ENCODE measurements around the gene SLC3A2.
"Not testable (repeated sequence)": the region's sequence is repeated elsewhere in the genome, so short reads cannot be mapped to it uniquely, and the experiment has no call there.

Gene SLC3A2

DNA sequence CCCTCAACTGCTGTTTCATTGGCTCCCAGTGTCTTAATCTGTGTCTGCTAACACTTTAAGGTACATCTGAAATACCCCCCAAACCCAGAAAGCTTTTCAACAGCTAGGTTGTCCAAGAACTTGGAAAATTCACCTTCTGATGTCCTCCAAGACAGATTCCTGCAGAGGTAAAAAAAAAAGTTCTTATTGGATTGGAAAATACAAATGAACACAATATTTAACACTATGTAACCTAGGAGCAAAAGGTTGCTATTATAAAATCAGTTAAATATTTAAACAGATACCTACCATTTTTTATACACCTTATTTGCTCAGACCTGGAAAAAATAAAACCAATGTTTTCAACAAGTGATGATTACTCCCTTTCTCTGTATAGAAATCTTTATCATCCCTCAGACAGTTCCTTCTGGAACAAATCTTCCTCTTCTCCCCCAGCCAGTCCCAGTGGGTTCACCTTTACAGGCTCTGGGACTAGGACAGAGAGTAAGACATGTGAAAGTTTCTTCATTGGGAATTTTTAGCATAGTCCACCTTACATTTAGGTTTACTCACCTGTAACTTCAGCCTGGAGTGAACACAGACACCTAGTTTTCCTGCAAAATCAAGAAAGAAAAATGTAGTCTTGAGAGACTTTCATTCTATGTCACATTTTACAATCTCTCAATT, 28.0 kb upstream of the SLC3A2 start:
- DNase-seq: no peak

- no peak for DNase-seq
Measured at GRCh38 chr11:62853279-62853965, 27.3 kb upstream of the SLC3A2 start.

DNA sequence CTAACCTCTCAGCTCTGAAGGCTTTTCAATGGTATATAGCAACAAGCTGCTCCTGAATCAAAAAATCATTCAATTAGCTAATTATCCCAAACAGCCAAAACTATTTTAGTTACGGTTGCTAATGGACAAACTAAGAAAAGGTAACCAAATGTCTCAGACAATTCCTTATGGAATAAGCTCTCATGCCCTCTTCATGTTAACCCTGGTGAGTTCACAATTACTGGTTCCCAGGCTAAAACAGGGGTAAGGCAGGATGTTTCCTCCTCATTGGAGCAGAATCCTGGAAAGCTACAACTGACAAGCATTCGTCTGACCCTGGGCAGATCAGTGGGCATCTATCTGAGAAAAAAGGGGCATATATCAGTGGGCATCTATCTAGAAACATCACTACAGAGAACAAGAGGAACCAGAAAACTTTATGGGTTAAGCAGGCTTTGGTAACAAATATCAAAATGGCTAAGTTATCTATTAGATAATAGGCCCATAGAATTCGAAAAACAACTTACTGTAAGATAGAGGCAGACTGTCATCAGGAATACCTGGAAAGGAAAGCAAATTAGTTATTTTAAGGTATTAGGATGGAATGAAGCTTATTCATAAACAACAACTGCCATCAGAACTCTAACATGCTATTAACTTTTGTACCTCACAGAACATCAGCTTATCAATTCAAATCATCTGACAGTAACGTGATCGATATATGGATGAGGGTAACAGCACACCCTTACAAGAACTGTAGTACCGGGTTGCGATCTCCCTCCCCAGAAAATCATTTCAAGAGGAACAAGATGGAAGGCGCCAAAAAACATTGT, 26.5 kb upstream of the SLC3A2 start:
- no peak for DNase-seq

- DNase-seq: no peak
Measured at GRCh38 chr11:62854825-62855570, 25.7 kb upstream of the SLC3A2 start.

GRCh38 chr11:62855571-62856332, 24.9 kb upstream of the SLC3A2 start:
- peak; percentile 100 for DNase-seq

DNA sequence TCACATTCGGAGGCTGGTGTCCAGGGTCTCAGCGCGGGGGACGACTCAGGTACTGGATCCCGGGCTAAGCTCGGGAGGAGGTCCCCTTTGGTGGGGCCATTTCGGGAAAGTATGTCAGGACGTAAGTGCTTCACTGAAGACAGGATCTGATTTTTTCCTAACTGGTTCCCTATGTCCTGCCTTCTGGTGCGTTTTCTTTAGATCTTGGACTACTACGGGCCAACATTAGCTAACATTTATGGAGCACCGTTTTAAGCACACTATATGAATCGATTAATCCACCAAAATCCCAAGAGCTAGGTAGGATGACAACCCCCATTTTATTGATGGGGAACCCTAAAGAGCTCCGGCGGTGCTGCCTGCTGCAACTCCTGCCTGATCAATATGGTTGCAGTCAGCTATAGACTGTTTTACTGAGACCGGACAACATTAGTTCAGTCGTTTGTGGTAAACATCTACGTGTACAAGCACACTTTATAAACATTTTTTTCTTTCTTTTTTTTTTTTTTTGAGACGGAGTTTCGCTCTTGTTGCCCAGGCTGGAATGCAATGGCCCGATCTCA, 24.3 kb upstream of the SLC3A2 start:
- DNase-seq: no peak

DNA sequence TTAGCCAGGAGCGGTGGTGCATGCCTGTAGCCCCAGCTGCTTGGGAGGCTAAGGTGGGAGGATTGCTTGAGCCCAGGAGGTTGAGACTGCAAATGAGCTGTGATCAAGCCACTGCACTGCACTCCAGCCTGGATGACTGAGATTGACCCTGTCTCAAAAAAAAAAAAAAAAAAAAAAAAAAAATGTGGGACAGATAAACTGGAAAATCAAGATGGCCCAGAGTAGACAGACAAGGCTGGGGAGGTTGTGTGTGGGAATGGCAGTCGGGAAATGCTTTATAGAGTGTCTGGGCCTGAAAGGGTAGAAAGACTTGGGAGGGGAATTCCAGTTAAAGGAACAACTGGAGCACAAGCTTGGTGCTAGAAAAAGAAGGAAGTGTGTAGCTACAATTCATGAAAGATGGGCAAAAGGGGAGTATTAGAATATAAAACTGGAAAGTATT, 23.1 kb upstream of the SLC3A2 start:
- no peak for DNase-seq

- DNase-seq: no peak
Measured at GRCh38 chr11:62858201-62858600, 22.5 kb upstream of the SLC3A2 start.

- DNase-seq: not testable (repeated sequence)
Measured at GRCh38 chr11:62859281-62859703, 21.4 kb upstream of the SLC3A2 start.

DNA sequence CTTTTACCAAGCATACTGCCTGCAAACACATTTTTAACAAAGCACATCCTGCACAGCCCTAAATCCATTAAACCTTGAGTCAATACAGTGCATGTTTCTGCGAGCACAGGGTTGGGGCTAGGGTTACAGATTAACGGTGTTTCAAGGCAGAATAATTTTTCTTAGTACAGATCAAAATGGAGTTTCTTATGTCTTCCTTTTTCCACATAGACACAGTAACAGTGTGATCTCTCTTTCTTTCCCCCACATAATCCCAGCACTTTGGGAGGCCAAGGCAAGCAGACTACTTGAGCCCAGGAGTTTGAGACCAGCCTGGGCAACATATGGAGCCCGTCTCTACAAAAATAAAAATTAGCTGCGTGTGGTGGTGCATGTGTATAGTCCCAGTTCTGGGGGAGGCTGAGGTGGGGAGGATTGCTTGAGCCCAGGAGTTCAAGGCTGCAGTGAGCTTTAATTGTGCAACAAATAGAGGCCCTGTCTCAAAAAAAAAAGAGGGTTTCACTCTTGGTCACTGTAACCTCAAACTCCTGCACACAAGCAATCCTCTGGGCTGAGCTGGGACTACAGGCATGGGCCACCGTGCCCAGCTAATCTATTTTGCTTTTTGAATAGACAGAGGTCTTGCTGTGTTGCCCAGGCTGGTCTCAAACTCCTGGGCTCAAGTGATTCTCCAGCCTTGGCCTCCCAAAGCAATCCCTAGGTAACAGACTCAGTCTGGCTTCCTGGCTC, 19.7 kb upstream of the SLC3A2 start:
- DNase-seq: no peak

DNA sequence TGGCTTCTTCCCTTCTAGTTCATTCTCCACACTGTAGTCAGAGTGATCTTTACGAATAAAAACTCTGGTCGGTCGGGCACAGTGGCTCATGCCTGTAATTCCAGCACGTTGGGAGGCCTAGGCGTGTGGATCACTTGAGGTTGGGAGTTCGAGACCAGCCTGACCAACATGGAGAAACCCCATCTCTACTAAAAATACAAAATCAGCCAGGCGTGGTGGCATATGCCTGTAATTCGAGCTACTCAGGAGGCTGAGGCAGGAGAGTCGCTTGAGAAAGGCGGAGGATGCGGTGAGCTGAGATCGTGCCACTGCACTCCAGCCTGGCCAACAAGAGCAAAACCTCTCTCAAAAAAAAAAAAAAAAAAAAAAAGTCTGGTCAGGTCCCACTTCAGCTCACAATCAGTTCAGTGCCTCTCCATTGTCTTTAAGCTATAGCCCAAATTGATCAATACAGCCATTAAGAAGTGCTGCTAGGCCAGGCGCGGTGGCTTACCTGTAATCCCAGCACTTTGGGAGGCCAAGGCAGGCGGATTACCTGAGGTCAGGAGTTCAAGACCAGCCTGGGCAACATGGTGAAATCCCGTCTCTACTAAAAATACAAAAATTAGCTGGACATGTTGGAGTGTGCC, 19.0 kb upstream of the SLC3A2 start:
- not testable (repeated sequence) for DNase-seq

- DNase-seq: no peak
Measured at GRCh38 chr11:62863687-62864335, 16.9 kb upstream of the SLC3A2 start.

- DNase-seq: no peak
Measured at GRCh38 chr11:62865635-62866034, 15.1 kb upstream of the SLC3A2 start.

- no peak for DNase-seq
Measured at GRCh38 chr11:62874851-62875250, 5.8 kb upstream of the SLC3A2 start.

- DNase-seq: no peak
Measured at GRCh38 chr11:62875698-62876478, 4.8 kb upstream of the SLC3A2 start.

GRCh38 chr11:62876712-62877111, 4.0 kb upstream of the SLC3A2 start:
- DNase-seq: no peak

GRCh38 chr11:62879235-62879978, 1.3 kb upstream of the SLC3A2 start:
- no peak for DNase-seq

DNA sequence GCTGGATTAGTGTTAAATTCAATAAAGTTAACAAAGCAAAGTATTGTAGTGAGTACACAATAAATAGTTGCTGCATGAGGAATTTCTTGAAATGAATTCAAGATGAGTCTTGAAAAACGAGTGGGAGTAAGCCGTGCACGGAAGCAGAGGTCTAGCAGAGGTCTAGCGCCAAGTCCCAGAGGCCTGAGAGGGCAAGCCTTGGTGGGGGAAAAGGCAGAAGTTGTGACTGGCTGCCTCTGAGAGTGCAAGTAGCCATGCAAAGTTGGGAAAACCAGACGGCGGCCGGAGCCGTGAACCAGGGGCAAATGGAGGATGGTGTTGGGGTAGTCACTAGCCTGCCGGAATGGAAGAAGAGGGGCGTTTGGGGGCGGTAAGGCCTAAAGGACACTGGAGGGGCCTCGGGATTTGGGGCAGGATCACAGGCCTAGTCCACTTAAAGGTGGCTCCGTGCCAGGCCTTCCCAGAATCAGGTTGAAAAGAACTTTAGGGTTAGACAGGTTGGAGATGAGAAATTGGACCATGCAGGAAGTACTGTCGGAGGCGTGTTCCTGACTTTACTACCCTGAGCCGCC, 379 bp upstream of the SLC3A2 start:
- DNase-seq: no peak
